Spinal cord (tissue), 10 donors: ENCODE measurements around the gene ZEB2. TPM values are rescaled to one million over a fixed set of nuclear protein-coding genes. Genes with fewer than 3 reads are reported as not detected.

Source experiments
- DNase-seq, 6 donors: peaks; one replicate each; pipeline versions ENCODE4 v3.0.0 to v3.0.0-alpha.2; 2013 to 2015; ENCODE audit warnings: low spot score in 6 of 6, low read depth in 4 of 6
- H3K27ac ChIP-seq: one replicate; pipeline ENCODE4 v1.5.1; 2013; ENCODE audit warnings: low read depth, low read length, control low read depth
- H3K27me3 ChIP-seq: one replicate; pipeline ENCODE4 v1.6.1; 2013; ENCODE audit warnings: low read length; ENCODE audit not compliant: control insufficient read depth, insufficient read depth
- H3K36me3 ChIP-seq: one replicate; pipeline ENCODE4 v1.6.1; 2013; ENCODE audit warnings: low read length; ENCODE audit not compliant: control insufficient read depth, insufficient read depth
- H3K4me1 ChIP-seq: one replicate; pipeline ENCODE4 v1.6.1; 2013; ENCODE audit warnings: low read length; ENCODE audit not compliant: control insufficient read depth, insufficient read depth
- H3K4me3 ChIP-seq: one replicate; pipeline ENCODE4 v1.5.1; 2013; ENCODE audit warnings: low read depth, low read length, control low read depth
- H3K9me3 ChIP-seq: one replicate; pipeline ENCODE4 v1.6.1; 2013; ENCODE audit warnings: low read length; ENCODE audit not compliant: control insufficient read depth, insufficient read depth
- WGBS: methylation state at CpG from one replicate; pipeline ENCODE4 v1.1.5; 2013; ENCODE audit warnings: missing lambda C conversion rate; ENCODE audit not compliant: insufficient coverage; 5-methylcytosine and 5-hydroxymethylcytosine counted together
- polyA plus RNA-seq, 2 donors: library from polyadenylated mRNA; unstranded; fragments of 120-200 nt; gene quantifications; one replicate each; pipeline ENCODE4 v1.2.1, GENCODE V29; 2013; ENCODE audit not compliant: insufficient read length in 2 of 2
- total RNA-seq, 2 donors: library from RNA; depleted of rRNA in 1 of 2; stranded (reverse); fragments of 120-200 nt in 1 of 2; fragments of >200 nt in 1 of 2; gene quantifications; one replicate each; pipeline versions ENCODE4 v1.2.3 to v1.2.4, GENCODE V29; 2013 to 2014
- donor health status: healthy.

ZEB2 gene
- total and polyA plus RNA-seq, 4 donors, result 138 to 208 (median 164) TPM

- peaks cover 8% of the 10 kb centered on the region for H3K36me3 ChIP-seq
- H3K4me1 ChIP-seq, result peaks cover 36% of the 10 kb centered on the region
- no peaks in the 10 kb centered on the region for H3K9me3 ChIP-seq
- peaks cover 2% of the 10 kb centered on the region for H3K27me3 ChIP-seq
- H3K4me3 ChIP-seq, result peak overlapping the region; percentile 71
- peak overlapping the region; percentile 97 for H3K27ac ChIP-seq
- DNase-seq, result peak in 2 of 6 donors; percentile 83 to 84
- WGBS, result no CpG with 5 or more reads among the region's 15 CpGs
Observed at GRCh38 chr2:144510294-144510991, 9.5 kb downstream of the ZEB2 start.

DNA sequence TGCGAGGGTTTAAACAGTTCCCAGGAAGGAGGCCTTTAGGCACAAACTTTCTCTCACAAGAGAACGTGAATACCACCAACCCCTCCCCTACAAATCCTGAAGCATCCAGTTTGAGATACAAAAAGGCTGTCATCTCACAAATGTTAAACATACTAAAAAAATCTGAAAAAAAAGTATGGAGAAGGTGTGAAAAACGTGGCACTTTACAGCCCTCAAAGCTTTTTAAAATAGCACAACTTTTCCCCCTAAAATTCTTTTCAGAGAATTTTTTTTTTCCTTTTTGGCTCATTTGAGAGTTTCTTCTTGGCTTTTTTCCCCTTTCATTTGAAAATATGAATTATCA, 10.1 kb downstream of the ZEB2 start:
- Histone ChIP-seq H3K9me3 (no peaks in the 10 kb centered on the region), H3K27ac (peak overlapping the region; percentile 97), H3K27me3 (peaks cover 2% of the 10 kb centered on the region), H3K36me3 (peaks cover 7% of the 10 kb centered on the region), H3K4me3 (peak overlapping the region; percentile 17), H3K4me1 (peaks cover 36% of the 10 kb centered on the region)
- peak in 1 of 6 donors; percentile 78 for DNase-seq
- 83% methylated on average over 1 of the region's 3 CpGs for WGBS

GRCh38 chr2:144509001-144509878, 10.7 kb downstream of the ZEB2 start:
- Histone ChIP-seq H3K9me3 (no peaks in the 10 kb centered on the region), H3K4me1 (peaks cover 36% of the 10 kb centered on the region), H3K4me3 (peak overlapping the region; percentile 22), H3K27ac (peak overlapping the region; percentile 97), H3K36me3 (peaks cover 5% of the 10 kb centered on the region), H3K27me3 (peaks cover 2% of the 10 kb centered on the region)
- 44% methylated on average over 3 of the region's 10 CpGs for WGBS
- peak in 2 of 6 donors; percentile 61 to 81 for DNase-seq

- 28% methylated on average over 6 of the region's 15 CpGs for WGBS
- Histone ChIP-seq H3K4me1 (peaks cover 32% of the 10 kb centered on the region), H3K36me3 (no peaks in the 10 kb centered on the region), H3K9me3 (no peaks in the 10 kb centered on the region), H3K4me3 (peak overlapping the region; percentile 1), H3K27ac (peak overlapping the region; percentile 97), H3K27me3 (no peaks in the 10 kb centered on the region)
- peak in 1 of 6 donors; percentile 78 for DNase-seq
Observed at GRCh38 chr2:144508172-144508851, 11.6 kb downstream of the ZEB2 start.

- Histone ChIP-seq H3K27me3 (no peaks in the 10 kb centered on the region), H3K9me3 (no peaks in the 10 kb centered on the region), H3K27ac (peak overlapping the region; percentile 97), H3K36me3 (no peaks in the 10 kb centered on the region), H3K4me1 (peaks cover 28% of the 10 kb centered on the region), H3K4me3 (peak overlapping the region; percentile 1)
- WGBS, result 39% methylated on average over 2 of the region's 5 CpGs
- peak in 1 of 6 donors; percentile 84 for DNase-seq
Observed at GRCh38 chr2:144507441-144508171, 12.3 kb downstream of the ZEB2 start.

DNA sequence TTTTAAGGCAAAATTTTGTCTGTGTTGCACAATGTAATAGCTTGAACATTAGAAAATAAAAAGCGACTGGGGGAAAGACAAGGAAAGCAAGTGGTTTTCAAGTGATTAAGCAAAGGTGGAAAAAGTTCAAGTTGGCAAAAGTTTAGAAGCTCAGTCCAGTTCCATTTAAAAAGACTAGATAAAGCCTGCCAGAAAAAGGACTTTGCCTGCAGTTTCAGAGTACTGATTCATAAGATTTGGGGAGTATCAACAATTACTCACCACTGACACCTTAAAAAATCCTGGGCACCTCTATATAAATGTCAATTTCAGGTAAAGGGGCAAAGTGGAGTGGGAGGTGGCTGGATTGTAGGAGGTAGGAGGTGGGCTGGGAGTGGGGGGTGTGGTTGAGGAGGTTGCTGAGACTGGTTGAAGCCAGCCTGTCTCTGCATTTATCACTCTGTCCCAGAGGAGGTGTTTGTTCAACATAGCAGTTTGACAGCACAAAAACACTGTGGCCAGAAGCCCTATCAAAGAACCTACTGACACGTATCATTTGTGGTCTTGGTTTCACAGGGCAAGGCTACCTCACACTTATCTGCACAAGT, 14.6 kb downstream of the ZEB2 start:
- Histone ChIP-seq H3K27me3 (no peaks in the 10 kb centered on the region), H3K36me3 (no peaks in the 10 kb centered on the region), H3K27ac (peak overlapping the region; percentile 97), H3K9me3 (no peaks in the 10 kb centered on the region), H3K4me1 (peaks cover 23% of the 10 kb centered on the region), H3K4me3 (no peak overlapping the region)
- 47% methylated on average over 2 of the region's 2 CpGs for WGBS
- DNase-seq, result peak in 1 of 6 donors; percentile 69

GRCh38 chr2:144504218-144504641, 15.7 kb downstream of the ZEB2 start:
- H3K27me3 ChIP-seq, result no peaks in the 10 kb centered on the region
- peak overlapping the region; percentile 97 for H3K27ac ChIP-seq
- peak in 2 of 6 donors; percentile 74 to 84 for DNase-seq
- peaks cover 20% of the 10 kb centered on the region for H3K4me1 ChIP-seq
- H3K4me3 ChIP-seq, result no peak overlapping the region
- 16% methylated on average over 4 of the region's 6 CpGs for WGBS
- H3K36me3 ChIP-seq, result no peaks in the 10 kb centered on the region
- H3K9me3 ChIP-seq, result no peaks in the 10 kb centered on the region

- peak overlapping the region; percentile 37 for H3K27ac ChIP-seq
- H3K4me3 ChIP-seq, result no peak overlapping the region
- no peaks in the 10 kb centered on the region for H3K9me3 ChIP-seq
- peak in 1 of 6 donors; percentile 51 for DNase-seq
- H3K27me3 ChIP-seq, result no peaks in the 10 kb centered on the region
- WGBS, result no CpG with 5 or more reads among the region's 5 CpGs
- no peaks in the 10 kb centered on the region for H3K36me3 ChIP-seq
- H3K4me1 ChIP-seq, result peaks cover 13% of the 10 kb centered on the region
Observed at GRCh38 chr2:144503242-144503641, 16.7 kb downstream of the ZEB2 start.
